ENCODE results near the gene RPGRIP1L. TPM values are rescaled to one million over a fixed set of nuclear protein-coding genes. Genes with fewer than 3 reads are reported as not detected.

RPGRIP1L gene
- total and polyA plus RNA-seq, 8 donors, result 1.1 to 6.8 (median 1.4) TPM; not detected in 1

- Histone ChIP-seq H3K36me3 (no peaks in the 10 kb centered on the region), H3K4me1 (no peaks in the 10 kb centered on the region), H3K4me3 (no peak overlapping the region), H3K27me3 (no peaks in the 10 kb centered on the region), H3K9me3 (no peaks in the 10 kb centered on the region), H3K27ac (no peak overlapping the region)
- no peak for TF ChIP-seq EP300 (IDR thresholded peaks at IDR 0.05)
- TF ChIP-seq CTCF (IDR thresholded peaks at IDR 0.05), result no peak
- no peak for TF ChIP-seq POLR2AphosphoS5 (IDR thresholded peaks at IDR 0.05)
- TF ChIP-seq POLR2A (IDR thresholded peaks at IDR 0.05), result no peak
- DNase-seq, result no peak
- WGBS, 5 donors, result 90 to 98% (median 98%) methylated on average over 1 of the region's 1 CpG
- intact Hi-C loops (cut with DNase I; ENCODE audit: low total_unique reads), result no loop called here
Observed at GRCh38 chr16:53662072-53662471, 41.6 kb downstream of the RPGRIP1L start.

- no peaks in the 10 kb centered on the region for H3K4me1 ChIP-seq
- no peak for DNase-seq
- TF ChIP-seq POLR2AphosphoS5 (IDR thresholded peaks at IDR 0.05), result no peak
- intact Hi-C loops (cut with DNase I; ENCODE audit: low total_unique reads), result no loop called here
- 92 to 98% (median 96%) methylated on average over 2 of the region's 2 CpGs for WGBS, 5 donors
- H3K9me3 ChIP-seq, result no peaks in the 10 kb centered on the region
- H3K27ac ChIP-seq, result no peak overlapping the region
- H3K36me3 ChIP-seq, result peaks cover 0 to 18% (median 11%) of the 10 kb centered on the region in 4 donors
- H3K27me3 ChIP-seq, result no peaks in the 10 kb centered on the region
- no peak overlapping the region for H3K4me3 ChIP-seq
Observed at GRCh38 chr16:53654946-53655345, 48.7 kb downstream of the RPGRIP1L start.

GRCh38 chr16:53651357-53651756 lies 52.3 kb downstream of the RPGRIP1L start:
- intact Hi-C loops (cut with DNase I; ENCODE audit: low total_unique reads), result no loop called here
- no peaks in the 10 kb centered on the region for H3K9me3 ChIP-seq
- WGBS, 5 donors, result 81 to 93% (median 88%) methylated on average over 2 of the region's 2 CpGs

GRCh38 chr16:53646506-53646905 lies 57.2 kb downstream of the RPGRIP1L start:
- no peak for DNase-seq
- WGBS, 5 donors, result 89 to 95% (median 92%) methylated on average over 3 of the region's 3 CpGs
- H3K27ac ChIP-seq, result no peak overlapping the region
- H3K9me3 ChIP-seq, result no peaks in the 10 kb centered on the region
- intact Hi-C loops (cut with DNase I; ENCODE audit: low total_unique reads), result no loop called here
- peaks cover 0 to 47% (median 6%) of the 10 kb centered on the region in 4 donors for H3K36me3 ChIP-seq
- H3K4me3 ChIP-seq, result no peak overlapping the region
- TF ChIP-seq POLR2AphosphoS5 (IDR thresholded peaks at IDR 0.05) (no peak), CTCF (IDR thresholded peaks at IDR 0.05) (no peak), EP300 (IDR thresholded peaks at IDR 0.05) (no peak), POLR2A (IDR thresholded peaks at IDR 0.05) (no peak)
- no peaks in the 10 kb centered on the region for H3K4me1 ChIP-seq
- H3K27me3 ChIP-seq, result no peaks in the 10 kb centered on the region

More at GRCh38 chr16:53651357-53651756, 52.3 kb downstream of the RPGRIP1L start:
- no peak for DNase-seq
- H3K4me1 ChIP-seq, result no peaks in the 10 kb centered on the region
- H3K36me3 ChIP-seq, result peaks cover 0 to 43% (median 17%) of the 10 kb centered on the region in 4 donors
- H3K27me3 ChIP-seq, result no peaks in the 10 kb centered on the region
- no peak overlapping the region for H3K27ac ChIP-seq
- no peak overlapping the region for H3K4me3 ChIP-seq
- no peak for TF ChIP-seq CTCF (IDR thresholded peaks at IDR 0.05)
- TF ChIP-seq POLR2A (IDR thresholded peaks at IDR 0.05), result no peak
- no peak for TF ChIP-seq EP300 (IDR thresholded peaks at IDR 0.05)
- no peak for TF ChIP-seq POLR2AphosphoS5 (IDR thresholded peaks at IDR 0.05)

- H3K4me3 ChIP-seq, result no peak overlapping the region
- WGBS, 5 donors, result 94 to 97% (median 96%) methylated on average over 1 of the region's 1 CpG
- H3K27me3 ChIP-seq, result no peaks in the 10 kb centered on the region
- peaks cover 0 to 56% (median 12%) of the 10 kb centered on the region in 4 donors for H3K36me3 ChIP-seq
- no peak for DNase-seq
- no peaks in the 10 kb centered on the region for H3K9me3 ChIP-seq
- TF ChIP-seq CTCF (IDR thresholded peaks at IDR 0.05), result no peak
- no peak for TF ChIP-seq POLR2A (IDR thresholded peaks at IDR 0.05)
- TF ChIP-seq POLR2AphosphoS5 (IDR thresholded peaks at IDR 0.05), result no peak
- no peak for TF ChIP-seq EP300 (IDR thresholded peaks at IDR 0.05)
- intact Hi-C loops (cut with DNase I; ENCODE audit: low total_unique reads), result no loop called here
- H3K27ac ChIP-seq, result no peak overlapping the region
- no peaks in the 10 kb centered on the region for H3K4me1 ChIP-seq
Observed at GRCh38 chr16:53643474-53643873, 60.2 kb downstream of the RPGRIP1L start.
